Thoracic aorta (tissue), 2 donors: ENCODE measurements around the gene TMEM150B. TPM values are rescaled to one million over a fixed set of nuclear protein-coding genes. Genes with fewer than 3 reads are reported as not detected.
A peak's percentile ranks its signal among the peaks of the same experiment; 100 is the strongest.

ENCODE experiments used
- ATAC-seq: fragments of 150-250 bp; one replicate; pipeline ENCODE4 v1.8.0; 2017; ENCODE audit warnings: low read depth; ENCODE audit not compliant: insufficient number of reproducible peaks, low FRiP score
- DNase-seq: peaks from one replicate; pipeline ENCODE4 v3.0.0-alpha.2; 2020; ENCODE audit warnings: low spot score
- H3K27ac ChIP-seq, 2 donors: fragments of 200-600 bp; sonication (generic); 1 replicate in 1 of 2; 2 replicates in 1 of 2; pipeline ENCODE4 v1.5.1; 2016; ENCODE audit warnings: mild to moderate bottlenecking in 2 of 2, moderate library complexity in 2 of 2
- H3K27me3 ChIP-seq: fragments of 200-600 bp; sonication (generic); replicated peaks from 2 replicates; pipeline ENCODE4 v1.6.0; 2016; ENCODE audit warnings: mild to moderate bottlenecking; ENCODE audit not compliant: insufficient read depth
- H3K36me3 ChIP-seq: fragments of 200-600 bp; sonication (generic); one replicate; pipeline ENCODE4 v1.5.1; 2016
- H3K4me1 ChIP-seq, 2 donors: fragments of 200-600 bp; sonication (generic); 1 replicate in 1 of 2; 2 replicates in 1 of 2; pipeline versions ENCODE4 v1.5.1 to v1.6.0; 2016; ENCODE audit warnings: low read depth in 2 of 2, mild to moderate bottlenecking in 1 of 2; ENCODE audit not compliant: control insufficient read depth in 1 of 2
- H3K4me3 ChIP-seq: fragments of 200-600 bp; sonication (generic); 2 replicates; pipeline ENCODE4 v1.5.1; 2016; ENCODE audit warnings: mild to moderate bottlenecking
- H3K9me3 ChIP-seq: fragments of 200-600 bp; sonication (generic); 2 replicates; pipeline ENCODE4 v1.5.1; 2016
- CTCF ChIP-seq: fragments of 200-600 bp; sonication (generic); IDR thresholded peaks from one replicate; pipeline ENCODE4 v1.5.1; 2019; ENCODE audit warnings: antibody characterized with exemption
- total RNA-seq, 2 donors: library from RNA; depleted of rRNA; stranded (reverse); fragments of >200 nt; gene quantifications; one replicate each; pipeline versions ENCODE4 v1.1.0 to v1.2.3, GENCODE V29; 2016

Gene TMEM150B
- total RNA-seq, 2 donors from 2014 or later, result 6.8 TPM; not detected in 1

DNA sequence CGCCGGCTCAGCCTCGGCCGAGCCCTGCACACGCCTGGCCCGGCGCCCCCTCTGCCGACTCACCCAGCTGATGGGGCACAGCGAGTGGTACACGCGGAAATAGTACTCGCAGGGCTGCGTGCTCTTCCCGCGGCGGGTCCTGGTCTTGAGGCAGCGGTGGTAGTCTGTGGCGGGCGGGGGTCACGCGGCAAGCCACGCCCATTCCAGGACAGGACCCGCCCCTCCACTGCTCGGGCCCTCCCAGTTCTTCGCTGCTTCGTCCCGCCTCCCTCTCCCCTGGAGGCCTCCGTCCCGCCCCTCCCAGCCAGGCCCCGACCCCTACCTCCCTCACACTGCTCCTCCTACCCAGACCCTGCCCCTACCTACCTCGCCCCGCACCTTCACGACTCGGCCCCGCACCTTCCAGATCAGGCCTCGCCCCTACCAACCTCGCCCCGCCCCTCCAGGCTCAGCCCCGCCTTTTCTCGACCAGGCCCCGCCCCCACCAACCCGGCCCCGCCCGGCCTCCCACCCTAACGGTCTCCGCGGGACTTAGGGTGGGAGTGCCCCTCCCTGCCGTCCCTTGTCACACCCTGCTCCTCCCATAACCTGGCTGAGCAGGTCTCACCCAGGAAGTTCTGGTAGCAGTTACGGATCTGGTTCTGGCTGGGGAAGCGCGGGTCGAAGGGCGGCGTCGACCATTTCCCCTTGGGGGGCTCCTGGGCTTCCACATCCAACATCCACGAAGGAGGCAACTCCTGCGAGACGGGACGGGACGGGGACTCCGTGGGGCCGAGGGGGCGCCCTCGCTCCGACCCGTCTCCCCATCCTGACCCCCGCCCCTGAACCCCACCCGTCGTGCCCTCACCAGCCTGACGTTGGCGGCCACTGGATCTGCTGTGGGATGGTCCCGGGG is 28.9 kb upstream of the TMEM150B start:
- Histone ChIP-seq H3K4me1 (peaks cover 4 to 12% of the 10 kb centered on the region in 2 donors), H3K27me3 (peaks cover 6% of the 10 kb centered on the region), H3K27ac (no peak overlapping the region), H3K36me3 (no peaks in the 10 kb centered on the region), H3K4me3 (peak overlapping the region; percentile 54), H3K9me3 (no peaks in the 10 kb centered on the region)
- no peak for TF ChIP-seq CTCF
- ATAC-seq, result no peak
- DNase-seq, result no peak

DNA sequence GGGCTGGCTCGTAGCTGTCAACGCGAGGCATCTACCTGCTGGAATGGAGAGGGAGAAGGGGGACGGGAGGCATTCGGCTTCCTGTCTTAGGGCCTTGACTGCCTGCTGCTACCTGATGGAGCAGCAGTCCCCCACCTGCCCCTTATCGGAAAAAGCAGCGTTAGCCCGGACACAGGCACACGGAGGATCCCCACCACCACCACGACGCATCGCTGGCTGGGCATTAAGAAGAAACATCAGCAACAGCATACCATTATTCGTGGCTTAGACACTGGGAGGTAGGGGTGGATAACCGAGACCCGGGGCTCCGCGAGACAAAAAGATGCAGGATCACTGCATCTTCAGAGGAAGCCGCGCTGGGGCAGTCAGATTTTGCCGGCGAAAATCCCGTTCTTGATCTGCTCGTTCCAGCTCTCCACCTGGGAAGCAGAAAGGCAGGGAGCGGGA is 28.2 kb upstream of the TMEM150B start:
- H3K27ac ChIP-seq, result no peak overlapping the region
- H3K9me3 ChIP-seq, result no peaks in the 10 kb centered on the region
- no peaks in the 10 kb centered on the region for H3K36me3 ChIP-seq
- ATAC-seq (no peak), DNase-seq (no peak)
- peak overlapping the region; percentile 54 for H3K4me3 ChIP-seq
- H3K4me1 ChIP-seq, result peaks cover 4 to 12% of the 10 kb centered on the region in 2 donors
- no peak for TF ChIP-seq CTCF
- peaks cover 6% of the 10 kb centered on the region for H3K27me3 ChIP-seq

DNA sequence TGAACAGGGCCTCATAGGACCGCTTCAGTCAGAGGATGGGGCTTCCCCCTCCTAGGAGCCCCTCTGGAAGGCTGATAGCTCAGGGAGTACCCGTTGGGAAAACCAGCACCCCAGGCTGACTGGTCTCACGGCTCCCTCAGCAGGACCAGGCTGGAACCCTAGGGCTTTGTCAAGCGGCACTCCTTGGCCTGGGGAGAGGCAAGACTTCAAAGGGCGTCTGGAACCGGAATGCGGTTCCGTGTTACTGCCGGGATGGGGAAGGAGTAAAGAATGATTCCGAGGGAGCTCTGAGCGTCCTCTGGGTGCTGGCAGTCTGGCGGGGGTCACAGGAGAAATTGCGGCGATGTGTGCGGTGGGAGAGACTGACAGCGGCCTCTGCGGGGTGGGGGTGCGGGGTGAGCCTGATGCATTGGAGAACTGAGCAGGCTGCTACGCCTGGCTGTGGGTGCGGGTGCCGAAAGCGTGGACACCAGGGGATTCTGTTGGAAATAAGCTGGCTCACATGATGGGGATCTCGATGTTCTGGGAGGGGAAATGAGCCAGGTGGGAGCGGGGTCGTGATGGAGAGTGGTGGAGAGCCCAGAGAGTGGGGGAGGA is 27.5 kb upstream of the TMEM150B start:
- no peak for TF ChIP-seq CTCF
- ATAC-seq (no peak), DNase-seq (no peak)
- H3K4me3 ChIP-seq, result no peak overlapping the region
- H3K9me3 ChIP-seq, result no peaks in the 10 kb centered on the region
- H3K36me3 ChIP-seq, result no peaks in the 10 kb centered on the region
- H3K27ac ChIP-seq, result no peak overlapping the region
- H3K27me3 ChIP-seq, result peaks cover 6% of the 10 kb centered on the region
- peaks cover 4 to 12% of the 10 kb centered on the region in 2 donors for H3K4me1 ChIP-seq

GRCh38 chr19:55352040-55352439 is 26.9 kb upstream of the TMEM150B start:
- Histone ChIP-seq H3K27ac (no peak overlapping the region), H3K4me3 (no peak overlapping the region), H3K9me3 (no peaks in the 10 kb centered on the region), H3K4me1 (peaks cover 4 to 12% of the 10 kb centered on the region in 2 donors), H3K36me3 (no peaks in the 10 kb centered on the region), H3K27me3 (peaks cover 6% of the 10 kb centered on the region)
- ATAC-seq (no peak), DNase-seq (no peak)
- TF ChIP-seq CTCF, result no peak

GRCh38 chr19:55350620-55351315 is 25.6 kb upstream of the TMEM150B start:
- peaks cover 4 to 12% of the 10 kb centered on the region in 2 donors for H3K4me1 ChIP-seq
- H3K27me3 ChIP-seq, result peaks cover 6% of the 10 kb centered on the region
- no peak overlapping the region for H3K4me3 ChIP-seq
- H3K36me3 ChIP-seq, result no peaks in the 10 kb centered on the region
- ATAC-seq (no peak), DNase-seq (no peak)
- no peak for TF ChIP-seq CTCF
- H3K27ac ChIP-seq, result no peak overlapping the region
- no peaks in the 10 kb centered on the region for H3K9me3 ChIP-seq
